HG03432 (cell line): ENCODE results near the gene GPRC5B.
A peak's percentile ranks its signal among the peaks of the same experiment; 100 is the strongest.

Source experiments
- ATAC-seq: cut with Tn5 transposase; IDR thresholded peaks from one replicate; pipeline ENCODE4 v1.9.1; 2021; ENCODE audit warnings: mild to moderate bottlenecking, moderate library complexity; ENCODE audit not compliant: unreplicated experiment

The GPRC5B gene

DNA sequence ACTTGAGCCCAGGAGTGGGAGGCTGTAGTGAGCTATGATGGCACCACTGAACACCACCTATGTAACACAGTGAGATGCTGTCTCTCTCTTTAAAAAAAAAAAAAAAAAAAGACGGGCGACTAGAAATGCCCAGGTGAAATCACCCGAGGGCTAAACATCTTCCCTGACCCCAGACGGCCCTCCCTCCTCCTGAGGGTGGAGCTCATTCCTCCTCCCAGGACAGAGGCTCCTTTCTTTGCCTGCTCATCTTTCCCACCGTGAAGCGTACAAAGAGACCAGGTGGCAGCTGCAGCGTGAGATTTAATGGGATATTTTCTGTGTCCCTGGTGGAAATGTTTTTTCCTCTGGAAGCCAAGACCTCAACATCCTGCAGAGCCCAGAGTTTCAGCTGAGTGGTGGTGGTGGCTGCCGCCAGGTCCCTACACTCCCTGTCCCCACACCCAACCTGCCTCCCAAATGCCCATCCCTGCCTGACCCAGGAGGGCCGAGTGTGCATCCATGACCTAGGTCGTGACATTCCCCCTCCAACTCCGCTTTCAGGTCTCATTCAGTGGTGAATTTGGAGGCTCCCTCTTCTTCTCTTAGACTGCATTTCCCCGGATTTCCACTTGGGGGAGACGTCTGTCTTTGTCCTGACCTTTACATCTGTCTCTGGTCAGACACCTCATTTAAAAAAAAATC is 14.4 kb upstream of the GPRC5B start:
- peak; percentile 58 for ATAC-seq

DNA sequence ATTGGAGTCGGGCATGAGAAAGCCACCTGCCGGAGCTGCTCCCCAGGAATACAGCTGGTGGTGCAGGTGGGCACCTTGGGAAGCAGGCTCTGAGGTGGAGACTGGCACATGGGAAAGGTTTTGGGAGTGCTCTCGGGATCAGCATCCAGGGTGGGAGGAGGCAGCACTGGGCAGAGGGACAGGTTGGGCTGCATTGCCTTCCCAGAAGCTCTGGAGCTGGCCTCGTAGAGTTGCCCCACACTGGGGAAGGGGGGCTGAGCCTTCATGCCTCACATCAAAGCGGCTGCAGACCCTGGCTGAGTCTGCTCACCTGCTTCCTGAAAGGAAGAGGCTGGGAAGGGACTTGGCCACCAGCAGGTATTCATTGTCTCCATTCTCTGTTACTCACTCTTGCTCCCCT is 13.5 kb upstream of the GPRC5B start:
- ATAC-seq = no peak

DNA sequence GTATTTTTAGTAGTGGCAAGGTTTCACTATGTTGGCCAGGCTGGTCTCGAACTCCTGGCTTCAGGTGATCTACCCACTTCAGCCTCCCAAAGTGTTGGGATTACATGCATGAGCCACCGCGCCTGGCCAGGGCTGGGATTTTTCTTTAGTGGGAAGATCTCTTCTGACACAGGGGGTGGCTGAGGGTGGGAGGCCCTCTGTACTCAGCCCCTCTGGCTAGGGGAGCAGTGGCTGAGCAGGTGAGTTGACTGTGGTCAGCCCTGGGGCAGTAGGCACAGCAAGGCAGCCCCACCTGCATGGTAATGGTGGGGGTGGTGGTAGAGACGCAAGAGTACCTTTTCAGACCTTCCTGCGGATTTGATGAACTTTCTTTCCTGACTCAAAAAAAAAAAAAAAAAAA is 12.3 kb upstream of the GPRC5B start:
- ATAC-seq = no peak

DNA sequence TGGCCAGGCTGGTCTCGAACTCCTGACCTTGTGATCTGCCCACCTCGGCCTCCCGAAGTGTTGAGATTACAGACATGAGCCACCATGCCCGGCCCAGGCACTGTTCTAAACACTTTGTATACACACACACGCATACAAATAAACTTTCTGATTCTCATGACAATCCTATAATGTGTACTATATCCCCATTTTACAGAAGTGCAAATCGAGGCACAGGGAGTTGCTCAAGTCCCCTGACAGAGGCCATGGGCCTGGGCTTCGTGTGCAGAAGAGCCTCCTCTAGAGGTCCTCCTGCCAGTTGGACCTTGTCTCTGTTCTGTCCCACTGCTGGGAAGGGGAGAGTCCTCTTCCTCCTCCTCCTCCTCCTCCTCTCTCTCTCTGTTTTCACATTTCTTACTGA is 9.9 kb upstream of the GPRC5B start:
- ATAC-seq = no peak

DNA sequence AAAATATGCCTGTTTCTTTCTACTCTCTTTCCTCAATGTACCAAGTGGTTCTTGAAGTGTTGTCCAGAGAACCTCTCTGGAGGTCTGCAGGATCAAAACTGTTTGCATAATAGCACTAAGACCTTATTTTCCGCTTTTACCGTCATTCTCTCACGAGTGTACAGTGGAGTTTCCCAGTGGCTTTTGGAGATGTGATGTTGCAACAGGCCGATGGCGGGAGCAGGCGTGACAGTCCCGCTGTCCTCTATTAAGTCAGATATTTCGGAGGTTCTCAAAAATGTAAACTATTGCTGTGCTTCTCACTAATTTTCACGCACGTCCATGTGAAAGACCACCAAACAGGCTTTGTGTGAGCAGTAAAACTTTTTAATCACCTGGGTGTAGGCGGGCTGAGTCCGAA is 8.3 kb upstream of the GPRC5B start:
- ATAC-seq = no peak

DNA sequence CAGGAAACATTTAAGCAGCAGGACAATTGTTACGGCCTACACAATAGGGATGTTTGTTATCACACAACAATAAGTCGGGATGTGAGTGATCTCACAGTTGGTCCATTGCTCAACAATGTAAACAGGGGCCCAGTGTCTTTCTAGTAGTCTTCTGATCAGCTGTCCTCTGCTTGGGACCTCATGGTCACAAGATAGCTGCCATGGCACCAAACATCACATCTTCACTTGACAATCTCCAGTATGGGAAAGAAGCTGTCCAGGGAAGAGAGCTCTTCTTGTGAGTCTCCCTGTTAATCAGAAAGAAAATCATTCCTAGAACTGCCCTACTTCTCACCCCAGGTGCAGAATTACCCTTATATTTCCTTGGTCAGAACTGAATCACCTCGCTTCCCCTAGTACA is 6.3 kb upstream of the GPRC5B start:
- no peak for ATAC-seq

DNA sequence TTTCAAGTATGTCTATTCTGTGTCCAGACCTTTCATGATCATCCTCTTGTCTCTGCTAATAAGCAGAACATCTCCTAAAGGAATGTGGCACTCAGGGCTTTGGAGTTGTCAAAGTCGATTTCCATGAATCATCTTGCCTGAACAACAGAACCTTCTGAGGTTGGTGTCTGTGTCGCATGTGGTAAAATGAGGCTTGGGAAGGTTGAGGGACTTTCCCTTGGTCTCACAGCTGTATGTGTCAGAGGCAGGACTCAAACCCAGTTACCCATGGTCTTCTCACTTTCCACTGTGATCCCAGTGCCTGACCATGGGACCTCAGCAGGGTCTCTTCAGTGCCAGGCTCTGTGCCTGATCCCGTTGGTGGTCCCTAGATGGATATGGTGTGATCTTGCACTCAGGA is 4.2 kb upstream of the GPRC5B start:
- no peak for ATAC-seq

DNA sequence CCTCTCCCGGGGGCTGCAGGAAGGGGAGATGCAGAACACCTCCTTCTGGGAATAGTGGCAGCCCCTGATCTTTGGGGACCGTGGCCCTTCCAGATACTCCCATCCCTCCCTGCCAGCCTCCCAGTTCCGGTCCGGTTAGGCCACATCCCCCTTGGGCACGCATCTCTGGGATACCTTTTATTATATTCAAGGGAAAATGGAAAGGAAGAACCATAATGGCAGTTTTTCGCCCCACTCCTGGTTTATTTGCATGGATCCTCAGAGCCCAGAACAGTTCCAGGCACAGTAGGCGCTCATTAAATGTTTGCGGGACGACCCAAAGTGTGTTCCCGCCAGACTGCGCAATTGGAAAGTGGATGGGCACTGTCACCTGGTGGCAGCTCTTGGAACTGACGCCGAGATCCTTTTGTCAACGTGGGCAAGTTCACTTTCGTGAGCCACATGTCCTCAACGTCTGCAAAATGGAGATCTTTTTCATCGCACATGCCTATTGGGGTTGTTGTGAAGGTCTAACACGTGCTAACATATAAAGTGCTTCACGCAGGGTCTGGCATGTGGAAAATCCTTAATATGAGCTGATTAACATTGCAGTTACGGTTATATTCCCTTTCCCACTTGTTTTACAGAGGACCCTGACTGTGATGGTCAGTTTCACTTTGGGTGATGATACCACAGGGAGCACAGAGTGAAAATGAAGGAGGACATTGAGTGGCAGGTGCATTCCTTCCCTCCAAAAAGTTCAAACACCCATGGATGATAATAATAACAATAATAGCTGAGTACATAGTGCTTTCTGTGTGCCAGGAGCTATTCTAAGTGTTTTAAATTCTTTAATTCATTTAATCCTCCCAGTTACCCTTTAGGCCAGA is 1.7 kb upstream of the GPRC5B start:
- ATAC-seq = peak; percentile 62

DNA sequence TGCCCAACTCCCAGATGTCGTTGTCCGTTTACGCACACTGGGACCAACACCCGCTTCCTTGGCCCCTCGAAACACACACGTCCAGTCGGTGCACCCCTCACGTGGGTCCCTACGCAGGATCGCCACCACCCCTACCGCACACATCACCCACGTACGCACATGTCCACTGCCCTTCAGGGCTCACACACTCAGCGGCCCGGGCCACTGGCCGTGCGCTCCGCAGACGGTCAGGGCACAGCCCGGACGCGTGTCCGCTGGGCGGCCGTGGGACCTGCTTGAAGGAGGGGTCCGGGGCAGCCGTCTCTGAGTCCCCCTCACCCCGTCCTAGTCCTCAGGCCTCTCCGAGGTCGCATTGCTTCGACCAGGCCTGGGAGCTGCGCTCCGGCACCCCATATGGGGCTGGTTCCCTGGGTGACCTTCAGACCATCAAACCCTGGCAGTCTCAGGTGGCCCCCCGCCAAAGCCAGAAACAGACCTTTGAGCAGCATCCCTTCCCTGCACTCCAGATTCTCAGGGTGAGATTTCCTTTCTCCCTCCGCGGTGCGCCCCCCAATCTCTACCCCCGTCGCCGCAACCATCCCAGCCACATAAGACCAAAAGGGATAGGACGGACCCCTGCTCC is 914 bp upstream of the GPRC5B start:
- no peak for ATAC-seq

DNA sequence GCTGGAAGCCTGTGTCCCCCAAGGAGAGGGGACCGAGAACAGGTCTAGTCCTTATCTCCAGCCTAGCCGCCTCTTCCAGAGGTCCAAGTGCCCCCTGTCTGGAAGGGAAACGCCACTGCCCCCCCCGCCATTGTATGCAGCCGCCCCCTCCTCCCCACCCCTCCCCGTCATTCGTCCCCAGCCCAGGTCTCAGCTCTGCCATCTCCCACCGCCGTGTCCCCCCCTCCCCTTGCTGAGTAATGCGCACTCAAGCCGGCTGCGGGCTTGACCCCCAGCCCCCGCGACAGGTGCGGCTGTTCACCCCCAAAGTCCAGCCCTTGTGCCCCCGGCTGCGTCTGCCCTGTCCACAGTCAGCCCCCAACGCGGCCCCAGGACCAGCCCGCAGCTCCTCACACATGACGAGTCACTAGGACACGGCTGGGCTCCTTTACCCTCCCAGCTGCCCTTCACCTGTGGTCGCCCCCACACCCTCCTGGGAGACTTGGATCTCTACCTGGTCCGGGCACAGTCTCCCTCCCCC is 622 bp downstream of the GPRC5B start:
- no peak for ATAC-seq

DNA sequence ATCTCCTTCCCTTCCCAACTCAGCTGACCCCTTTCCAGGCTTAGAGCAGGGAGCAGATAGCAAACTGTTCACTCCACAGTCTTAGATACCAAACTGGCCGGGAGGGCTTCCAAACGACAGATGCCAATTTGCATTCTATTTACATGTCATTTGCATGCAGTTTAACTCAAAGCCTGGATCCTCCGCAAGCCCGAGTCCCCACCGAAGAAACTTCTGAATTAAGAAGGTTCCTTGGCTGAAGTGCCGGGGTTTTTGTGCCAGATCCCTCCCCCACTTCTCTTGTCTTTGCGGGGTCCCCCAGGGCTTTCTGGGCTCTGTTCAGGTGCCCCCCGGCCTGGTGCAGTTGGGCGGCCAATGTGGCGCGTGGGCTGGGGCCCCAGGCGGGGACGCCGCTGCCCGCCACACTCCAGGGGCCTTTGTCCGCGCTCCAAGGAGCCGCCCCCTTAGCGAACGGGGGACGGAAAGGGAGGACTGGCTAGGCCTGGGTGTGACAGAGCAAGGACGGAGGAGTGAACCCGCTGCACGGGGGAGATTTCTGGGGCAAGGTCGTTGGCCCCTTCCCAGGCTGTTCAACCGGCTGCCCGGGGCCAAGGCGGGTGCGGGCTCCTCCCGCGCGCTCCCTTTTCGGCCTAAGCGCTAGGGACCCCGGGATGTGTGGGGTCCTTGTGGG is 1.2 kb downstream of the GPRC5B start:
- ATAC-seq = no peak

DNA sequence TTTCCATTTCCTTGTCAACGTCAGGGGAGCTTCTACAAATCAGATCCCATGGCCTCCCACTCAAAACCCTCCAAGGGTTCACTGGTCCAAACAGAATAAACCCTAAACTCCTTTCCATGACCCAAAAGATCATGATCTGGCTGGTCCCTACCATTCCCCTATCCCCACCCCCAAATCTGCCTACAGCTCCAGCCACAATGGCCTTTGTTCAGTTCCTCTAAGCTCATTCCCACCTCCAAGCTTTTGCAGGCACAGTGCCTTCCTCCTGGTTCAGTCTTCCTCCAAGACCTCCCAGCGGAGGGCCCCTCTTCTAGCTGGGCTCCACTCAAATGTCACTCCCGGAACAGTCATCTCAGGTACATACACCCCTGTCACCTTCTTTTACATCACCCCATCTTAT is 2.0 kb downstream of the GPRC5B start:
- ATAC-seq = no peak

DNA sequence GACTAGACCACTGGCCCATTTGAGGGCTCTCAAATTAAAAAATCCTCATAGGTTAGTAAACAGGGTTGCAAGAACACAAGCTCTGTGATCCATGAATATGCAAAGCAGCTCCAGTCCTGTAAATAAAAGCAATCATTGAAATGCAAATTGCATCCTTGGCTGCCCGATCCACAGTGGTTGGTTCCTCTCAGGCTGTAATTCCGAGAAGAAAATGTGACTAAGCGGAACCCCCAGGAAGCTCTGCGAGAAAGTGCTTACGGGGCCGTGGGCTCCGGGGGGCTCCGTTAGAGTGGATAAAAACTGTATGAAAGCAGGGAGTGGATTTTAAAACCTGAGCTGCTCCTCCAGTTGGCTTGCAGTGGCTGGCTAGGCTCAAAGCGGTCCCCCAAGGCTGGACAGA is 2.5 kb downstream of the GPRC5B start:
- ATAC-seq = no peak

DNA sequence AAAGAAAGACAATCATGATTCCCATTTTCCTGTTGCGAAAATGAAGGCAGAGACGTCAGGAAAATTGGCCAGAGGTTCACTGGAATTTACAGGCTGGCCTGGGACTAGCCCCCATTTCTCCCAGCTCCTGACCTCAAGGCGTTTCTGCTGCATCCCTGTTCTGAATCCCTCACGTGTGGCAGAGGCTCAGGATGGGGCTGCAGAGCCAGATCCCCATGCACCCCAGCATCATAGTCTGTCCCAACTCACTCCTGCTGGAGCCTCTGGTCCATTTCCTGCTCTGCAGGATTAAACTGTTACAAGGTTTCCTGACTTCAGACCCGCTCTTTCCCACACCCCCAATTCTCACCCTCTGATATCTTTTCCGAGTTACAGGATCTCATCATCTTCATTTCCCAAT is 2.9 kb downstream of the GPRC5B start:
- ATAC-seq = no peak

DNA sequence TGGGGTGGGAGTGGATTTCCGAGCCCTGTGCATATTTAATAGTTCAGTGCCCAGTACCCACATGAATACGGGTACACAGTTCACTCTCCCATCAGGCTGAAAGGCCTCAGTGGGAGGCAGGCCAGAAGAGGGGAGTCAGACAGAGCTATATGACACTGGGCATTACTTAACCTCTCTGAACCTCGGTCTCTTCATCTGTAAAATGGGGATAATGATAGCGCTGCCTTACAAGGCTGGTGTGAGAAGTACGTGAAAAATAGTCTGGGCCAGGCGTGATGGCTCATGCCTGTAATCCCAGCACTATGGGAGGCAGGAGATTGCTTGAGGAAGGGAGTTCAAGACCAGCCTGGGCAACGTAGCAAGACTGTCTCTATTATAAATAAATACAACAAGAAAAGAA is 3.6 kb downstream of the GPRC5B start:
- no peak for ATAC-seq

DNA sequence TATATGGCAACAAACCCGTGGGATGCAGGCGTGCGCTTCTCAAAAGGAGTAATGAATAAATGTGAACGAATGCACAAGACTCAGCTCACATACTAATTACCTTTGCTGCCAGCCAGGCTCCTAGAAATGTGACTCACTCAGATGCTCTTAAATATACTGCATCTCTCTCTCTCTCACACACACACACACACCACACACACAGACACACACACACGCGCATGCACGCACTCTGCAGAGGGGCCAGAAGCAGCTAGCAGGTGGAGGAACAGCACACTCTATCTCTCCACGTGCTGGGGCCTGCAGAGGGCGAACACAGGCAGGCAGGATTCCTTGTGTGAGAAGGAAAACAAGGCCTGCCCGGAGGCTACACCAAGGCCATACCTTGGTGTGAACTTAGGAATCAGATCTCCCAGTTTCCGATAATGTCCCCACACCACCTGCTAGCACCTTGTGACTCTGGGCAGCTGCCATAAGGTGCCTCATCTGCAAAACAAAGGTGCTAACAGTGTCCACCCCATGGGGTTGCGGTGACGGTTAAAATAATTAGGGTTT is 5.3 kb downstream of the GPRC5B start:
- no peak for ATAC-seq

DNA sequence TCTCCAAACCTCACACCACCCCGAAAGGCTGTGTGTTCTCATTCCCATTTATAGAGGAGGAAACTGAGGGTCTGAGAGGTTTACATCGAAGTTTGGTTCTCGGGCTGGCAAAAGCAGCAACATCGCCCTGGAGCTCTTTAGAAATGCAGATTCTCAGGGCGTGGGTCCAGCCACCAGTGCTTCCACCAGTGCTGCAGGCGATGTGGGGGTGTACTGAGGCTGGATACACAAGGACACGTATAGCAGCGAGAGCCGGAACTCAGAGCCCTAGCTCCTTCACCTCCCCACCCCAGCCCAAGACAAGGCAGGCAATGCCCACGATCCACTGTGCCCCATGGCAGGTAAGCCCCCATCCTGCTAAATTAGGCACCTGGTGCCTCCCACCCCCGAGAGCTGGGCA is 5.9 kb downstream of the GPRC5B start:
- no peak for ATAC-seq

DNA sequence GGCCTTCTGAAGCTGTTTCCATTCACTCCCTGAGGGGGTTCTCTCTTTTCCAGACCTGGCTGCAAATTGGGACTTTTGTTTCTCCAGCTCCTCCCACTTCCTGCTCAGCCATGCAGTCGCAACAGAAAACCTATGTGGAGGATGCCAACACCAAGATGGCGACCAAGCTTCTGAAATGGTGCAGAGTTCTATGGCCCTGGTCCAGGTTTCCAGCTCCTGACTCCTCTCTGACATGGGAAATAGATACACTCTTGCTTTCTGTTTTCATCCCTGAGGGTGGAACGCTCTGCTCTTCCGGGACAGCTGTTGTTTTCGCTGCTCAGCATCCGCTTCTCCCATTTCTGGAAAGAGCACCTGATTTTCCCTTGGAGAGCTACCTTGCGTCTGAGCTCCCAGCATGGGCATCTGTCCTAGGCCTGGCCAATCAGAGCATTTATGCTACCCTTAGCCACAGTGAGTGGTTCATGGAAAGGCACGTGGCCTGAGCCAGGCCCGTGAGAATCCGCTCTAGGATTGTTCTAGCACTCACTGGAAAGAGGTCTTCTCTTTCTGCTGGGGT is 8.1 kb downstream of the GPRC5B start:
- ATAC-seq = no peak

DNA sequence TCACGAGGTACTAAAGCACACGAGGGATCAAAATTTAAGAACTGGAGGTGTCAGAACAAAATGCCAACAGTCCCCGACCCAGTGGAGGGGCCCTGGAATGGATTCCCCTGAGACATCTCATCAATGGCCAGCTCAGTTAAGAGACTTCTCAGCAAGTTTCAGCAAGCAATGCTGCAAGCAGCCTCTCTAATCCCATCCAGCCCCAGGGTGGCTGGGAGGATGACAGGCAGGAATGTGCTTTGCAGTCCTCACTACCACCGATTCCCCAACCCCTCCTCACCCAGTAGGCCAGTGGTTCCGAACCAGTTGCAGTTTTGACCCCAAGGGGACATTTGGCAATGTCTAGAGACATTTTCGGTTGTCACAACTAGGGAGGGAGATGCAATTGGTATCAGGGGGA is 8.7 kb downstream of the GPRC5B start:
- no peak for ATAC-seq

DNA sequence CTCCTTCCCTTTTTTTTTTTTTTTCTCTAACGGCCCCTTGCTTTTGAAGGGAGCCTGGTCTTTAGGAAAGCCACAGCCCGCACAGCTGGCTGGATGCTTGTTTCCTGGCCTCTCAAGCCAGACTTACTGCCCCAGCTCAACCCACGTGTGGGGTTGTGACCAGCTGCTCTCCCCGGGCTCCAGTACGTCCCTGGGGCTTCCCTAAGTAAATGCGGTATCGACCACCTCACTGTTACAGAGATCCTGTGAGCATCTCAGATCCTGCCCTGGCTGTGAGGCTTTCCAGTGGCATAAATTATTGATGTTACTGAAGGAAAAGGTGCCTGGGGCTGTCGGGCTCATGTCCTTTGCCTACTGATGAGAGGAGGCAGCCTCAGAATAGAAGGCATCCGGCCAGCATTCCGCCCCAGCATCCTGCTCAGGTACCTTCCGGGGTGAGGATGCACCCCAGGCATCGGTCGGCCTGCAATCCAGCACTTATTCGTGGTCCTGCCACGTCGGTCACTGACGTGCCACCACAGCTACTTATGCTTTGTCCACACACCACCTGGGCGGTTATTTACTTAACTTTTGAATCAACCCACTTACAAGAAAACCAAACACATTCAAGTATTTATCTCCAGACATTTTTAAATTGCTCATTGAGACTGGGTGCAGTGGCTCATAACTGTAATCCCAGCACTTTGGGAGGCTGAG is 9.6 kb downstream of the GPRC5B start:
- ATAC-seq = no peak
